DMS 273 (cell line): ENCODE measurements around the gene FANCC.

Source experiments
- DNase-seq: peaks from one replicate; lab custom pipeline; 2025; ENCODE audit not compliant: unreplicated experiment; lab: John Stamatoyannopoulos, UW

FANCC gene

DNA sequence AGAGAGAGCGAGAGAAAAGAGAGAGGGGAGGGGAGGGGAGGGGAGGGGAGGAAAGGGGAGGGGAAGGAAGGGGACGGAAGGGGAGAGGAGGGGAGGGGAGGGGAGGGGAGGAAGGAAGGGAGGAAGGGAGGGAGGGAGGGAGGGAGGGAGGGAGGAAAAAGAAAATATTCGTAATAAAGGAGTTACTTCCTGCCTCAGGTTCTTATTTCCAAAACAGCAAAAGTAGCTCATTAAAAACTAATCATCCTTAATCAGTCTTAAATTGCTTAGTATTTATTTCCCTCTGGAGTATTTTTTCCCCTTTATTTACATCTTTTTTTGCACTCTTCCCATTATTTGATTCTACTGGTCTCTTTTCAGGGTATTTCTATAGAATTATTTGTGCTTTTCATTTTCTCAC lies 162.3 kb downstream of the FANCC start:
- DNase-seq: no peak

DNA sequence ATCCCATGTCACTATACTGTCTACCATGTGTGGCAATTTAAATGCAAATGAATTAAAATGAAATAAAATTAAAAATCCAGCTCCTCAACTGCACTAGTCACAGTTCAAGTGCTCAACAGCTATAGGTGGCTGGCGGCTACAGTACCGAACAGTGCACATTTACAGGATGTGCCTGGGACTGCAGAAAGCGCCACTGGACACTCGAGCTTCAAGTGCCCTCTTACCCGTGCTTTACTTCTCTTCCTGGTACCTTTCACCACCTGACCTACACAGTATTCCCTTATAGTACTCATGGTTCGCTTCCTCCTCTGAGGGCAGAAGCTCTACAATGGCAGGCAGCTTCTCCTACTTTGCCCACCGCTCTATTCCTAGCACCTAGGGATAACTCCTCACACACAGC lies 166.6 kb downstream of the FANCC start:
- no peak for DNase-seq

DNA sequence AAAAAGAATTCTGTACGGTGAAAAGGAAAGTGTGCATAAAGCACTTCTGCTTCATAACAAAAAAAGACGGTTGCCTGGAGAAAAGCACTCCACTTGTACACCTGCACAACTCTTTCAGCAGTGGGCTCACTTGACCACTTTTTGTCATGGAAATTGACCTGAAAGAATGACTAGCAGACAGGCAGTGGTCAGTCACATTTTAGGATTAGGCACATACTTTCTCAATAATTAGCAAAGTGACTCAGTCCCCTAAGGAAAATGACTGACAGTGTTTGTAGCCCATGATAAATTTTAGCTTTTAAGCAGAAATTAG lies 169.3 kb downstream of the FANCC start:
- no peak for DNase-seq

DNA sequence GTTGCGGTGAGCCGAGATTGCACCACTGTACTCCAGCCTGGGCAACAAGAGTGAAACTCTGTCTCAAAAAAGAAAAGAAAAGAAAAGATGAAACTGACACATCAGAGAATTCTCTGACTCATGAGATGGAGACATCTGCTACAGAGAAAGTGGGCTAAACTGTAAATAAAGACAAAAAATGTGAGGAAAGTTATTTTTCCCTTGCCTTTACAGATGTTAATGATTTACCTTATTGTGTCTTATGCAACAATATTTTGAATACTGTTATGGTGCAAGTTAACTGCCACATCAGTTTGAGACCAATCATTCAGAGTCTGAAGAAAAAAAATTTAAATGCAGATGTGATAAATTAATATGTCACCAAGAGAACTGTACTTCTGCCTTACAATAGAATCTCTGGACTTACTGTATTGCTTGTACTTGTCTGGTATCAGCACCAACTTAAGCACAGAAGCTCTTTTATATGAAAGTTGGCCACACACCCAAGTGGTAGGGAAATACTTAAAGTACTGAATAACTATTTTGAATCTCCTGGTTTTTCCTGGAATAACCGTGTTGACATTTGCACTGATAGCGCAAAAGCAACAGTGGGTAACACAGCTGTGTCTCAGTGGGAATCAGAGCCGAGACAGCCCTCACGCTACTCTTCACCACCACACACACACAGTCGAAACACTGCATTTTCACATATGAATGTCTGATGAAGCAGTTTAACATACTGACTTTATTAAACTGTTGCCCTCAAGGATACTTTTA lies 169.9 kb downstream of the FANCC start:
- no peak for DNase-seq

DNA sequence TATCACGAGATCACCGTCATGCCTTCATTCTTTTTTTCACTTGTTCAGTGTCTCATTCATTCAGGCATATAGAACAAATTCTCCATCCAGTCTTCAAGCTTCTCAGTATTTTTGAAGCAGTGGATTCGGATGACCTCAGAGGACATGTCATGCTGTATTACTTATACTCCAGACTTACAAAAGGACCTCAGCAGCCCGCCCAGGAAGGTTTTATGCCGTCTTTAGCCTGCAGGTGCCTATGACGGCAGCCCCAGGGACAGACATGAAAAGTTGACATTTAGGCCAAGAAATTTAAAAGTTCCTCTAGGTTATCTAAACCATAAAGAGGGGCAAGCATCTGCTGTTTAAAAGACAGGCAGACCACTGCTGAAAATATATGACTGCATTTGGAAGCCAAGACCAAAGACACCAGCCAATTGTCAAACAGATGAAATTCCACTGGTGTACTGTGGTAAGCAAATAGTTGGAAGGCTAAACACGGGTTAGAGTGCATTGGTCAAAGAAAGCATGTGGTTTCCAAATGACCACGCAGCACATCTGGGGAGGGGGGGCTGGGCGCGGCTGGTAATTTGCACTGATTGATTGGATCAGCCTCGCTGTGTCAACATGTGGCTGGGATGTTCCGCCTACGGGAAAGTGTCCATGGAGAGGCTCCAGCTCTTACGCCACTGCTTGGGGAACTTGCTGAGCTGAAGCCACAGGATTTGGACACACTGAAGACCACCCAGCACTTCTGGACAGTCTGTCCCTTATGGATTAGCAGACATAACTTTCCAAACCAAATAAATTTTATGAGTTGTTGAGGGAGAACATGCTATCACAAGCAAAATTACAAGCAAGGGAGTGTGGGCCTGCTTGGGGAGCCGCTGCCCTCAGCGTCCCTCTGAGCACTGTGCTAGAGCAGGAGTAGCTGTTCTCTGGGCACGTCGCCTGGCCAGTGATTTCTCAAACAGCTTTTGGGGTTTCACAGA lies 173.6 kb downstream of the FANCC start:
- DNase-seq: no peak

DNA sequence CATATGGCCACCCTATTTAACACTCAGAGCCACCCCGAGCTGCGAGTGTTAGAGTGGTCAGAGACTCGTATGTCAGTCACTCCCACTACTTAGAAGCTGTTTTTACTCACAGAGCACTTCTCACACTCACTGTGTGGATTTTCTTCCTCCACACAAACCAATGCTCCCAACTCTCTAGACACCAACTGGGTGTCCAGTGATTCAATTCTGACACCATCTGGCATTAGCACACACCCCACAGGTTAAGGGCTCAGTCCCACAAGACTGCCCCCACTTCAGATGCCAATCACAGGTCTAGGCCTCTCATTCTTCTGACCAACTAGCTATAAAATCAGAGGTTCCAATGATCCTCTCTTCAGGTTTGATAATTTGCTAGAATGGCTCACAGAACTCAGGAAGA lies 174.8 kb downstream of the FANCC start:
- DNase-seq: no peak

DNA sequence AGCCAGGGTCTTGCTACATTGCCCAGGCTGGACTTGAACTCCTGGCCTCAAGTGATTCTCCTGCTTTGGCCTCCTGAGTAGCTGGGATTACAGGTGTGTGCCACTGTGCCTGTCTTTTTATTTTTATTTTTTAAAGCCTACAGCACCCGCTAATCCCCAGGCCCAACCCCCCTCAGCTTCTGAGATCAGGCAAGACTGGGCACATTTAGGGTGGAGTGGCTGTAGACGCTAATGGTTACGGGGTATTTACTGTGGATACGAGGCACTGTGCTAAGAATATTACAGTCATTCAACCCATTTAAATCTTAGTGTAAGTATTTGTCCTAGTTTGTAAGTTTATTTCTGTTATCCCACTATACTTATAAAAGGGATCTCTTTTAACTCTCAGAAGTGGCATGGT lies 175.2 kb downstream of the FANCC start:
- DNase-seq: no peak

GRCh38 chr9:95140821-95141220 lies 176.7 kb downstream of the FANCC start:
- DNase-seq: no peak

GRCh38 chr9:95139126-95139525 lies 178.4 kb downstream of the FANCC start:
- DNase-seq: no peak

GRCh38 chr9:95138474-95138873 lies 179.0 kb downstream of the FANCC start:
- DNase-seq: peak; percentile 88

DNA sequence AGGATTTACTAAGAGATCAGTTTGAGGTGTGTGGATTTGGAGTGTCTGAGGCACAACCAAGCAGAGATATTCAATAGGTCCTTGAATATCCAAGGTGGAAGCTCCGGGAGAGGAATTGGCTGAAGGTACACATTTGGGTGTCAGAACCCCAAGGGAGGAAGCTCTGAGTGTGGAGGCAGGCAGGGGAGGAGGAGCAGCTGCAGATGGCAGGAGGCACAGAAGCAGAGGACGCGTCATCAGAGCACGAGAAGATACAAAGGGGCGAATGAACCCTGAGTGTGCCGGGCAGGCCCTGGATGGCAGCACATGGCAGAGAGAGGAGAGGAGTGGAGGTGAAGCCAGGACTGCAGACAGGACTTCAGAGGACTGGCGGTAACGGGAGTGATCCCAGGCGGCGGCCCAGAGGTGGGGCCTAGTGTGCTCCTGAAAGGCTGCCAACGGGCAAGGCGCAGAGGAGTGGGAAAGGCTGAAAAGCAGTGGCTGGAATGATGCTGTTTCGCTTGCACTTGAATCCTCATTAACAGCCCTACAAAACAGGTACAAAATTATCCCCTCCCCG lies 179.8 kb downstream of the FANCC start:
- peak; percentile 15 for DNase-seq

- DNase-seq: no peak
Measured at GRCh38 chr9:95135756-95136155, 181.8 kb downstream of the FANCC start.

DNA sequence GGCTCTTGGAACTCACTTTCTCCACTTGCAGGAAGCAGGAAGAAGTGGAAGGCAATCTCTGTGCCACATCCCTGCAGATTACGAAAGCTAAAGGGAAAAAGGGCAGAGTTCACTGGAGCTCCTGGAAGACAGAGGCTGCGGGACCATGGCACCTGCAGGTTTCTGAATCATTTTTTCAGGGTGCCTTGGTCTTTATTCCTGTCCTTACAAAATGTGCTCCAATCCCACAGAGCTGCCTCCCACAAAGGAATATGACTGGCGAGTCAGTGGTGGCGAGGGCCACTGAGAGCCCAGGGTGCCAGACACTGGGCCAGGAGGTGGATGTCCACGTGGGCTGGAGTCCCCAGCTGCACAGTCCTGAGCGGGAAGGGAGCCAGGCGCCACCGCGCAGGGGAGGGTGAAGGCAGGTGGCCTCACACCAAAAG lies 183.0 kb downstream of the FANCC start:
- DNase-seq: peak; percentile 14

GRCh38 chr9:95133325-95133705 lies 184.2 kb downstream of the FANCC start:
- DNase-seq: no peak

GRCh38 chr9:95132366-95133324 lies 184.9 kb downstream of the FANCC start:
- DNase-seq: peak; percentile 30

- DNase-seq: peak; percentile 80
Measured at GRCh38 chr9:95131023-95131943, 186.2 kb downstream of the FANCC start.

DNA sequence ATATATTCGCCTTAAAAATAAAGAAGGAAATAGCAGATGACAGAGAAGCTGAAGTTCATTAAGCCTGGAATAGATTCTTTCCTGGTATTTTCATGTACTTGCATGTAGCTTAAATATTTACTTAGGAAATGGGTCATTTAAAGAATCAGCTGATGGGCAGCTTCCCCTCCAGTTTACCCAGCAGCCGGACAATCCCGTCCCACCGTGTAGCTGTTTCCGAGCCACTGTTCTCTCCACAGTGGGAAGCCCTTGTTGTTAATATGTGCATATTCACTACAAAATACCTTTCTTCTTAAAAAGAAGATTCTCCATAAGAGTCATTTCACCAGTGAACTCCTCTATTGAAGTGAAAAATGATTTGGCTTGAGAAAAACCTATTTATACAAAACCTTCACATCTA lies 187.0 kb downstream of the FANCC start:
- DNase-seq: no peak

DNA sequence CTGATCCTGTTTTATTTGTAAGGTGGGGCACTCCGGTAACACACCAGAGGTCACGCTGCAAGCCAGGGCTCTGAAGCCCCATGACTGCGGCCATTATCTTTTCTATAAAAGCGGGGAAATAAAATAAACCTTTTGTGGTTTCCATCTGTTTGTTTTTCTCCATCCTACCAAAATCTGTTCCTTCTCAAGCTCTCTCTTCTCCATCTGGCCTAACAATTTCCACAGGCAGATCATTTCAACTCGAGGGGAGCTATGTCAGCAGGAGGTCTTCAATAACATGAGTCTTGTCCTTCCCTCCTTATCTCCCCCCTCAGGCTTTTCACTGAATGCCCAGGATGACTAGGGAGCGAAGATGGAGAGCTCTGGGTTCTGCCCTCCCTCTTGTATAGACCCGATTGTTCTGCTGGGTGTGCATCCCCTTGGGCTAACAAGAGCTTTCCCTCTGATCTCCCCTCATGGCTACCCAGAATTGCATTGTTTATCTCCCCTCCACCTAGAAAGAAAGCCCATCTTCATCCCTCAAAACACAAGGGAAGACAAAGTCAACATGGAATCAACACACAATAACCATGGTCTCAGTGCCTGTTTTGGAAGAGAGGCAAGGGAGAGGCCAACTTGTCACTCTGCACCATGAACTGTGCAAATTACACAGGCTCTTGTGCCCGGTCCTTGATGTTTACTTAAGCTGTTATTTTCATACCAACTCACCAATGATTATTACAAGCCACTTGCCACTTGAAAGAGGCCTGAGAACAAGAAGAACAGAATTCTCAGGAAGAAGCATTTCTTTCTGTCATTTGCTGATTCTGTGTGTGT lies 187.8 kb downstream of the FANCC start:
- peak; percentile 12 for DNase-seq

DNA sequence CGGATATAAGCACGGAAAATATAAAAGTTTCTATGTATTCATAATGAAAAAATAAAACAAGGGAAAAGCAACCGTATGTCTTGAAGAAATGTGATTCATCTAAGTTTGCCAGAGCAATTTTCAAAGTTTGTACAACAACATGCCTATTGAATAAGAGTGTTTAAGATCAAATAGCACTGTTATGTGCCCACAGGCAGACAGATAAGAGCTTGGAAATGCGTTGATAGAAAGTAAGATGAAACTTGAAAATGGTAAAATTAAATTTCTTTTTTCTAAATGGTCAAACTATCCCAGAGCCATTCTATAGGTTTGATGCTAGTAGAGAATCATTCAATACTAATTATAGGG lies 189.4 kb downstream of the FANCC start:
- DNase-seq: no peak
